Pancreas (tissue), 10 donors: ENCODE measurements around the gene VSIG1. TPM values are rescaled to one million over a fixed set of nuclear protein-coding genes. Genes with fewer than 3 reads are reported as not detected.

Experiments
- ATAC-seq, 4 donors: fragments of 200-7000 bp; cut with Tn5 transposase; one replicate each; pipeline versions ENCODE4 v1.8.0 to v1.9.1; 2020; ENCODE audit warnings: mild to moderate bottlenecking in 4 of 4, moderate library complexity in 4 of 4
- DNase-seq, 6 donors: peaks; one replicate each; pipeline ENCODE4 v3.0.0-alpha.2; 2020
- FAIRE-seq: peaks from 2 replicates; lab custom pipeline; 2012; peaks lifted over from hg19 to GRCh38; lab: Jason Lieb, UNC
- H3K27ac ChIP-seq, 4 donors: fragments of 200-600 bp; sonication (generic); 1 replicate in 3 of 4; 2 replicates in 1 of 4; pipeline versions ENCODE4 v1.5.0 to v1.8.0; 2020
- H3K27me3 ChIP-seq, 4 donors: fragments of 200-600 bp; one replicate each; pipeline ENCODE4 v1.8.0; 2021
- H3K36me3 ChIP-seq, 3 donors: fragments of 200-600 bp; sonication (generic) in 1 of 3; one replicate each; pipeline versions ENCODE4 v1.5.0 to v1.8.0; 2020 to 2021
- H3K4me1 ChIP-seq, 3 donors: fragments of 200-600 bp; one replicate each; pipeline ENCODE4 v1.8.0; 2021
- H3K4me3 ChIP-seq, 4 donors: fragments of 200-600 bp; sonication (generic) in 2 of 4; one replicate each; pipeline versions ENCODE4 v1.5.0 to v1.8.0; 2020 to 2021
- H3K9me3 ChIP-seq, 4 donors: fragments of 200-600 bp; one replicate each; pipeline ENCODE4 v1.8.0; 2021
- CTCF ChIP-seq, 4 donors: fragments of 200-600 bp; sonication (generic) in 3 of 4; IDR thresholded peaks; one replicate each; pipeline versions ENCODE4 v1.5.0 to v1.8.0; 2021; ENCODE audit warnings: antibody characterized with exemption in 4 of 4
- WGBS, 2 donors: extraction: QIAGEN DNeasy Blood & Tissue Kit; methylation state at CpG; one replicate each; pipeline ENCODE4 v1.1.7; 2013; 5-methylcytosine and 5-hydroxymethylcytosine counted together
- intact Hi-C, 3 donors: fragments of 100-400 bp; cut with DNase I; formaldehyde crosslinking; loops; one replicate each; pipeline versions ENCODE4 v1.11.1 to v1.14.2; 2022
- polyA plus RNA-seq, 2 donors: library from polyadenylated mRNA; stranded (reverse); fragments of 200-250 nt; gene quantifications; one replicate each; pipeline ENCODE4 v1.2.3, GENCODE V29; 2013
- total RNA-seq, 6 donors: library from RNA; stranded (reverse); fragmentation: NEBNext Ultra II Directional in 4 of 6; extraction: Animal tissue kit (Norgen Biotek cat#: 25700) in 4 of 6; gene quantifications; one replicate each; pipeline versions ENCODE4 v1.2.1 to v1.2.4, GENCODE V29; 2021 to 2023
- donor health status: healthy with polysubstance abuse.
- donor health status: DM: no; HTN: no; CAD: no; lungs with moderate emphysema.
- donor health status: DM: no; HTN: no; CAD: no.
- donor health status: control.
- donor health status: control.
- donor health status: Bipolar disorder and iron deficiency.
- donor health status: DM: yes; HTN: yes; CAD: no.
- donor health status: DM: no; HTN: no; CAD: no.
- donor health status: DM: no; HTN: no; CAD: no.
- donor health status: DM: yes; HTN: yes; CAD: no.

VSIG1 gene
- total and polyA plus RNA-seq, 8 donors, result 0.05 to 1.8 (median 0.19) TPM; not detected in 4

- FAIRE-seq (no peak), ATAC-seq (no peak), DNase-seq (no peak)
- intact Hi-C loops, result no loop called here
- Histone ChIP-seq H3K4me3 (no peak overlapping the region), H3K9me3 (no peaks in the 10 kb centered on the region), H3K27ac (no peak overlapping the region), H3K36me3 (no peaks in the 10 kb centered on the region), H3K4me1 (no peaks in the 10 kb centered on the region), H3K27me3 (peaks cover 0 to 3% (median 0%) of the 10 kb centered on the region in 4 donors)
- 63 to 68% methylated on average over 3 of the region's 3 CpGs for WGBS, 2 donors
- no peak for TF ChIP-seq CTCF (IDR thresholded peaks at IDR 0.05)
Measured at GRCh38 chrX:108121291-108121690, 76.4 kb downstream of the VSIG1 start.

GRCh38 chrX:108122748-108123147 lies 77.9 kb downstream of the VSIG1 start:
- Histone ChIP-seq H3K36me3 (no peaks in the 10 kb centered on the region), H3K27ac (no peak overlapping the region), H3K4me1 (no peaks in the 10 kb centered on the region), H3K9me3 (no peaks in the 10 kb centered on the region), H3K27me3 (peaks cover 0 to 3% (median 0%) of the 10 kb centered on the region in 4 donors), H3K4me3 (no peak overlapping the region)
- intact Hi-C loops, result no loop called here
- no peak for FAIRE-seq
- DNase-seq, result no peak
- 88 to 90% methylated on average over 2 of the region's 2 CpGs for WGBS, 2 donors
- no peak for ATAC-seq
- TF ChIP-seq CTCF (IDR thresholded peaks at IDR 0.05), result no peak

GRCh38 chrX:108123591-108124366 lies 78.9 kb downstream of the VSIG1 start:
- ATAC-seq, result no peak
- no peaks in the 10 kb centered on the region for H3K36me3 ChIP-seq
- H3K9me3 ChIP-seq, result no peaks in the 10 kb centered on the region
- no peak for TF ChIP-seq CTCF (IDR thresholded peaks at IDR 0.05)
- no peak overlapping the region for H3K4me3 ChIP-seq
- intact Hi-C loops, result no loop called here
- no peaks in the 10 kb centered on the region for H3K4me1 ChIP-seq
- H3K27me3 ChIP-seq, result peaks cover 0 to 3% (median 0%) of the 10 kb centered on the region in 4 donors
- DNase-seq, result no peak
- whole genome bisulfite sequencing, 2 donors, result 81 to 91% methylated on average over 3 of the region's 3 CpGs
- no peak overlapping the region for H3K27ac ChIP-seq
- no peak for FAIRE-seq

- no peaks in the 10 kb centered on the region for H3K9me3 ChIP-seq
- no peak for TF ChIP-seq CTCF (IDR thresholded peaks at IDR 0.05)
Measured at GRCh38 chrX:108126661-108127060, 81.8 kb downstream of the VSIG1 start.

GRCh38 chrX:108127152-108127551 lies 82.3 kb downstream of the VSIG1 start:
- H3K36me3 ChIP-seq, result no peaks in the 10 kb centered on the region
- H3K27me3 ChIP-seq, result no peaks in the 10 kb centered on the region
- no peak for FAIRE-seq
- no peaks in the 10 kb centered on the region for H3K4me1 ChIP-seq
- H3K9me3 ChIP-seq, result no peaks in the 10 kb centered on the region
- DNase-seq, result no peak
- intact Hi-C loops, result no loop called here
- TF ChIP-seq CTCF (IDR thresholded peaks at IDR 0.05), result no peak
- ATAC-seq, result no peak
- 76 to 90% methylated on average over 4 of the region's 4 CpGs for WGBS, 2 donors
- H3K27ac ChIP-seq, result no peak overlapping the region
- H3K4me3 ChIP-seq, result no peak overlapping the region

More at GRCh38 chrX:108126661-108127060, 81.8 kb downstream of the VSIG1 start:
- ATAC-seq (no peak), DNase-seq (no peak), FAIRE-seq (no peak)
- intact Hi-C loops, result no loop called here
- Histone ChIP-seq H3K27ac (no peak overlapping the region), H3K36me3 (no peaks in the 10 kb centered on the region), H3K27me3 (no peaks in the 10 kb centered on the region), H3K4me1 (no peaks in the 10 kb centered on the region), H3K4me3 (no peak overlapping the region)
- WGBS, 2 donors, result 86 to 93% methylated on average over 2 of the region's 2 CpGs
